ENCODE results near the gene MEA1. TPM values are rescaled to one million over a fixed set of nuclear protein-coding genes. Genes with fewer than 3 reads are reported as not detected.

MEA1 gene
- total RNA-seq, 1 donor from 2014 or later = 54.2 TPM

DNA sequence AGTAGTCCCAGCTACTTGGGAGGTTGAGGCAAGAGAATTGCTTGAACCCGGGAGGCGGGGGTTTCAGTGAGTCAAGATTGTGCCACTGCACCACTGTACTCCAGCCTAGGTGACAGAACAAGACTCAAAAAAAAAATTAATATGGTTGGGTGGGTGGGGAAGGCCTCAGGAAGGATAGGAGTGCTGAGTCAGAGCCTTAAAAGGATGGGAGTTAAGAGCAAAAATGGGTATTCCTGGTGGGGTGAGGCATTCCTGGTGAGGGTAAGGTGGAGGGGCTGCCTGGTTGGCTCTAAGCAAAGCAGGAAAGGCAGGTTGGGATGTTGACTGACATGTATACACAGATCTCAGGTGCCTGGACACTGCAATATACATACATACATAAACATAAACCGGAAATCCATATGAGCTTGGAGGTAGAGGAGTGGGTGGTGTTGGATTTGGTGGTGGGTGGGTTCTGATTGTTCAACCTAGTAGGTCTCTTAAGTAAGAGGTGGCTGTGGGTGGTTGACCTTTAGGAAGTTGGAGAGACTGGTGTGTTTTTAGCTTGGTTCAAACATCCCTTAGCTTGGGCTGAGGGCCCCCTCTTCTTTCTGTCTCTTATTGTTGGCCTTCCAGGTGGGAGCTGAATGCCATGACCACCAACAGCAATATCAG, 6.4 kb upstream of the MEA1 start:
- Histone ChIP-seq H3K4me2 (ENCODE audit: low read length) (no peak overlapping the region), H3K4me1 (ENCODE audit: insufficient read depth, low read length) (peaks cover 14% of the 10 kb centered on the region), H3K36me3 (ENCODE audit: insufficient read depth, low read length) (peaks cover 28% of the 10 kb centered on the region), H3K9me3 (ENCODE audit: insufficient read depth, low read depth, low read length) (no peaks in the 10 kb centered on the region), H4K20me1 (ENCODE audit: insufficient read depth, low read length) (peaks cover 30% of the 10 kb centered on the region), H3K27me3 (ENCODE audit: insufficient read depth, low read length) (no peaks in the 10 kb centered on the region), H3K79me2 (ENCODE audit: insufficient read depth, low read length) (peaks cover 83% of the 10 kb centered on the region), H3K27ac (ENCODE audit: low read depth, low read length) (no peak overlapping the region), H3K9ac (ENCODE audit: low read length) (no peak overlapping the region), H3K4me3 (ENCODE audit: insufficient read depth, low read depth, low read length) (no peak overlapping the region), H2AFZ (ENCODE audit: low read depth, low read length) (no peak overlapping the region)
- H3K4me1 Mint-ChIP-seq (ENCODE audit: low read depth, unreplicated experiment) = peaks cover 11% of the 10 kb centered on the region
- H3K4me3 Mint-ChIP-seq (ENCODE audit: unreplicated experiment) = peak overlapping the region; percentile 64
- no peaks in the 10 kb centered on the region for H3K27me3 Mint-ChIP-seq (ENCODE audit: low read depth, unreplicated experiment)
- FAIRE-seq = no peak
- peaks cover 11% of the 10 kb centered on the region for H3K36me3 Mint-ChIP-seq (ENCODE audit: low read depth, unreplicated experiment)
- H3K9me3 Mint-ChIP-seq (ENCODE audit: unreplicated experiment) = no peaks in the 10 kb centered on the region
- TF ChIP-seq CTCF (IDR thresholded peaks at IDR 0.05; ENCODE audit: insufficient read depth, low read depth, low read length) (no peak), EZH2 (IDR thresholded peaks at IDR 0.05; ENCODE audit: insufficient read depth, low read length) (no peak)
- peak overlapping the region; percentile 47 for H3K27ac Mint-ChIP-seq (ENCODE audit: unreplicated experiment)
- DNase-seq (ENCODE audit: low read depth) = no peak

DNA sequence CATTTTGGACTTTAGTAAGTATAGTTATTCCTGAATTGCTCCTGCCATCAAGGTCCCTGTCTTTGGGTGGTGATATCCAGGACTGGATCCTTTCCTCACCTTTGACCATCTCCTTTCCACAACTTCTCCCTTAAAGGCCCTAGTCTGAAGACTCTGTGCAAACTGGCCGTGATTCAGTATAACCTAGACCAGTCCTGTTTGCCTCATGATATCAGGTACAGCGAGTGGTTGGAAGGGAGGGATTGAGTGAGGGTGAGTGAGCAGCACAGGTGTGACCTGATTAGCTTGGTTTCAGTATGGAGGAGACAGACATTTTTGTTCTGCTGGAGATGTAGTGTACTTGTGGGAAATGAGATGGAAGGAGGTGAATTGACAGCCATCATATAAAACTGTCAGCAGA, 5.4 kb upstream of the MEA1 start:
- Histone ChIP-seq H3K9me3 (ENCODE audit: insufficient read depth, low read depth, low read length) (no peaks in the 10 kb centered on the region), H4K20me1 (ENCODE audit: insufficient read depth, low read length) (peaks cover 20% of the 10 kb centered on the region), H3K27me3 (ENCODE audit: insufficient read depth, low read length) (no peaks in the 10 kb centered on the region), H3K4me3 (ENCODE audit: insufficient read depth, low read depth, low read length) (no peak overlapping the region), H3K27ac (ENCODE audit: low read depth, low read length) (no peak overlapping the region), H3K4me2 (ENCODE audit: low read length) (no peak overlapping the region), H3K79me2 (ENCODE audit: insufficient read depth, low read length) (peaks cover 84% of the 10 kb centered on the region), H3K9ac (ENCODE audit: low read length) (peak overlapping the region; percentile 19), H3K36me3 (ENCODE audit: insufficient read depth, low read length) (peaks cover 19% of the 10 kb centered on the region), H2AFZ (ENCODE audit: low read depth, low read length) (no peak overlapping the region), H3K4me1 (ENCODE audit: insufficient read depth, low read length) (peaks cover 21% of the 10 kb centered on the region)
- Mint-ChIP-seq H3K4me3 (ENCODE audit: unreplicated experiment) (no peak overlapping the region), H3K9me3 (ENCODE audit: unreplicated experiment) (no peaks in the 10 kb centered on the region), H3K4me1 (ENCODE audit: low read depth, unreplicated experiment) (peaks cover 15% of the 10 kb centered on the region), H3K36me3 (ENCODE audit: low read depth, unreplicated experiment) (peaks cover 10% of the 10 kb centered on the region), H3K27me3 (ENCODE audit: low read depth, unreplicated experiment) (no peaks in the 10 kb centered on the region), H3K27ac (ENCODE audit: unreplicated experiment) (no peak overlapping the region)
- DNase-seq (ENCODE audit: low read depth) = no peak
- TF ChIP-seq EZH2 (IDR thresholded peaks at IDR 0.05; ENCODE audit: insufficient read depth, low read length) (no peak), CTCF (IDR thresholded peaks at IDR 0.05; ENCODE audit: insufficient read depth, low read depth, low read length) (no peak)
- no peak for FAIRE-seq

DNA sequence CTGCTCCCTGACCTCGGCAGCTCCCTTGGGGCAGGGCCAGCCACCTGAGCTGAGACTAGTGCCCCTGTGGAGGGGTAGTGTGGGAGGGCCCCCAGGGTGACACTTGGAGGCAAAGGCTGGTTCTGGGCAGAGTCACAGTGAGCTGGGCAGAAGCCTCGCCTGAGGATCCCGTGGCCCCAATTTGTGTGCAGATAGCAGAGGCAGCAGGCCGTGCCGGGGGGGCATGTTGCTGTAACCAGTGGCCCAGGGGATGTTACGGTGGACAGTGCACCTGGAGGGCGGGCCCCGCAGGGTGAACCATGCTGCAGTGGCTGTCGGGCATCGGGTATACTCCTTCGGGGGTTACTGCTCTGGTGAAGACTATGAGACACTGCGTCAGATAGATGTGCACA, 3.2 kb upstream of the MEA1 start:
- Histone ChIP-seq H3K4me2 (ENCODE audit: low read length) (no peak overlapping the region), H3K27me3 (ENCODE audit: insufficient read depth, low read length) (no peaks in the 10 kb centered on the region), H3K9ac (ENCODE audit: low read length) (peak overlapping the region; percentile 31), H3K9me3 (ENCODE audit: insufficient read depth, low read depth, low read length) (no peaks in the 10 kb centered on the region), H3K27ac (ENCODE audit: low read depth, low read length) (no peak overlapping the region), H4K20me1 (ENCODE audit: insufficient read depth, low read length) (peaks cover 27% of the 10 kb centered on the region), H3K4me3 (ENCODE audit: insufficient read depth, low read depth, low read length) (no peak overlapping the region), H3K79me2 (ENCODE audit: insufficient read depth, low read length) (peaks cover 79% of the 10 kb centered on the region), H2AFZ (ENCODE audit: low read depth, low read length) (no peak overlapping the region), H3K4me1 (ENCODE audit: insufficient read depth, low read length) (peaks cover 33% of the 10 kb centered on the region), H3K36me3 (ENCODE audit: insufficient read depth, low read length) (peaks cover 16% of the 10 kb centered on the region)
- Mint-ChIP-seq H3K27me3 (ENCODE audit: low read depth, unreplicated experiment) (no peaks in the 10 kb centered on the region), H3K4me3 (ENCODE audit: unreplicated experiment) (peak overlapping the region; percentile 12), H3K36me3 (ENCODE audit: low read depth, unreplicated experiment) (peaks cover 12% of the 10 kb centered on the region), H3K4me1 (ENCODE audit: low read depth, unreplicated experiment) (peaks cover 17% of the 10 kb centered on the region), H3K27ac (ENCODE audit: unreplicated experiment) (no peak overlapping the region), H3K9me3 (ENCODE audit: unreplicated experiment) (no peaks in the 10 kb centered on the region)
- no peak for DNase-seq (ENCODE audit: low read depth)
- FAIRE-seq = no peak
- TF ChIP-seq EZH2 (IDR thresholded peaks at IDR 0.05; ENCODE audit: insufficient read depth, low read length) = no peak

Measured in astrocyte (in vitro differentiated cells and primary cell).